Lower leg skin (tissue), 3 donors: ENCODE measurements around the gene TMEM259.

Experiments used
- CTCF ChIP-seq, 3 donors: fragments of 450-650 bp; IDR thresholded peaks; one replicate each; pipeline ENCODE4 v1.5.1; 2016; ENCODE audit warnings: antibody characterized with exemption in 3 of 3, mild to moderate bottlenecking in 3 of 3, moderate library complexity in 2 of 3
- POLR2A ChIP-seq, 2 donors: fragments of 450-650 bp; IDR thresholded peaks; one replicate each; pipeline ENCODE4 v1.6.1; 2016 to 2017; ENCODE audit warnings: antibody characterized with exemption in 2 of 2, mild to moderate bottlenecking in 1 of 2, moderate library complexity in 1 of 2

- TF ChIP-seq CTCF (IDR thresholded peaks at IDR 0.05) (no peak), POLR2A (IDR thresholded peaks at IDR 0.05) (no peak)
Observed at GRCh38 chr19:1045247-1045603, 24.3 kb upstream of the TMEM259 start.
